Keratinocyte (primary cell): ENCODE data around the gene DUSP16.

Source experiments
- EZH2 ChIP-seq: IDR thresholded peaks from one replicate; pipeline ENCODE4 v1.6.1; 2012; ENCODE audit warnings: inconsistent platforms, mild to moderate bottlenecking, low read length, moderate library complexity
- TF ChIP-seq, protein P1 (sequence below), 3 experiments: IDR thresholded peaks in 1 of 3; conservative IDR thresholded peaks in 1 of 3; optimal IDR thresholded peaks in 1 of 3; 2 replicates in 2 of 3; 3 replicates in 1 of 3; pipeline versions ENCODE3 to v1.5.1; 2011; ENCODE audit warnings: low read length in 3 of 3, mild to moderate bottlenecking in 3 of 3, moderate library complexity in 2 of 3, control low read depth in 1 of 3, inconsistent platforms in 1 of 3; ENCODE audit not compliant: insufficient read depth in 2 of 3; ENCODE audit errors: extremely low read depth in 1 of 3

- TF ChIP-seq, protein P1, sequence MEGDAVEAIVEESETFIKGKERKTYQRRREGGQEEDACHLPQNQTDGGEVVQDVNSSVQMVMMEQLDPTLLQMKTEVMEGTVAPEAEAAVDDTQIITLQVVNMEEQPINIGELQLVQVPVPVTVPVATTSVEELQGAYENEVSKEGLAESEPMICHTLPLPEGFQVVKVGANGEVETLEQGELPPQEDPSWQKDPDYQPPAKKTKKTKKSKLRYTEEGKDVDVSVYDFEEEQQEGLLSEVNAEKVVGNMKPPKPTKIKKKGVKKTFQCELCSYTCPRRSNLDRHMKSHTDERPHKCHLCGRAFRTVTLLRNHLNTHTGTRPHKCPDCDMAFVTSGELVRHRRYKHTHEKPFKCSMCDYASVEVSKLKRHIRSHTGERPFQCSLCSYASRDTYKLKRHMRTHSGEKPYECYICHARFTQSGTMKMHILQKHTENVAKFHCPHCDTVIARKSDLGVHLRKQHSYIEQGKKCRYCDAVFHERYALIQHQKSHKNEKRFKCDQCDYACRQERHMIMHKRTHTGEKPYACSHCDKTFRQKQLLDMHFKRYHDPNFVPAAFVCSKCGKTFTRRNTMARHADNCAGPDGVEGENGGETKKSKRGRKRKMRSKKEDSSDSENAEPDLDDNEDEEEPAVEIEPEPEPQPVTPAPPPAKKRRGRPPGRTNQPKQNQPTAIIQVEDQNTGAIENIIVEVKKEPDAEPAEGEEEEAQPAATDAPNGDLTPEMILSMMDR (optimal IDR thresholded peaks at IDR 0.05 in 1 of 3, IDR thresholded peaks at IDR 0.05 in 1 of 3, conservative IDR thresholded peaks at IDR 0.05 in 1 of 3; ENCODE audit: extremely low read depth in 1 of 3, insufficient read depth in 2 of 3, low read length in 3 of 3), result no peak
- no peak for TF ChIP-seq EZH2
Observed at GRCh38 chr12:12447837-12448236, 114.8 kb downstream of the DUSP16 start.
